Upper lobe of right lung (tissue), 1 donor: ENCODE results near the gene DPH5. TPM values are rescaled to one million over a fixed set of nuclear protein-coding genes. Genes with fewer than 3 reads are reported as not detected.
"Not testable (repeated sequence)": the region's sequence is repeated elsewhere in the genome, so short reads cannot be mapped to it uniquely, and the experiment has no call there.

ENCODE experiments used
- ATAC-seq: fragments of 200-7000 bp; cut with Tn5 transposase; one replicate; pipeline ENCODE4 v1.9.1; 2020; ENCODE audit warnings: mild to moderate bottlenecking, moderate library complexity
- DNase-seq: peaks from one replicate; pipeline ENCODE4 v3.0.0-alpha.2; 2020
- H3K27ac ChIP-seq: fragments of 200-600 bp; one replicate; pipeline ENCODE4 v1.8.0; 2022
- H3K27me3 ChIP-seq: fragments of 200-600 bp; one replicate; pipeline ENCODE4 v1.8.0; 2022; ENCODE audit warnings: mild to moderate bottlenecking
- H3K36me3 ChIP-seq: fragments of 200-600 bp; one replicate; pipeline ENCODE4 v1.8.0; 2022
- H3K4me1 ChIP-seq: fragments of 200-600 bp; one replicate; pipeline ENCODE4 v1.8.0; 2022
- H3K4me3 ChIP-seq: fragments of 200-600 bp; one replicate; pipeline ENCODE4 v1.8.0; 2022; ENCODE audit warnings: mild to moderate bottlenecking
- H3K9me3 ChIP-seq: fragments of 200-600 bp; one replicate; pipeline ENCODE4 v1.8.0; 2022
- CTCF ChIP-seq: fragments of 200-600 bp; IDR thresholded peaks from one replicate; pipeline ENCODE4 v1.8.0; 2022; ENCODE audit warnings: antibody characterized with exemption
- intact Hi-C: fragments of 100-400 bp; cut with DNase I; formaldehyde crosslinking; loops from one replicate; pipeline ENCODE4 v1.11.0; 2022
- total RNA-seq: library from RNA; stranded (reverse); fragmentation: NEBNext Ultra II Directional; extraction: Animal tissue kit (Norgen Biotek cat#: 25700); gene quantifications from one replicate; pipeline ENCODE4 v1.2.1, GENCODE V29; 2021
- donor health status: DM: no; HTN: yes; CAD: no; lungs with severe emphysema.

Gene DPH5
- total RNA-seq, 1 donor from 2014 or later = 23.8 TPM

GRCh38 chr1:100968621-100969020, 57.0 kb downstream of the DPH5 start:
- intact Hi-C loops = no loop called here
- no peak for DNase-seq
- Histone ChIP-seq H3K27me3 (no peaks in the 10 kb centered on the region), H3K9me3 (no peaks in the 10 kb centered on the region), H3K27ac (no peak overlapping the region), H3K36me3 (peaks cover 21% of the 10 kb centered on the region), H3K4me3 (no peak overlapping the region), H3K4me1 (no peaks in the 10 kb centered on the region)
- TF ChIP-seq CTCF = no peak
- ATAC-seq = no peak

GRCh38 chr1:100960098-100960497, 65.5 kb downstream of the DPH5 start:
- no peak overlapping the region for H3K27ac ChIP-seq
- DNase-seq = no peak
- no peaks in the 10 kb centered on the region for H3K9me3 ChIP-seq
- no peak for ATAC-seq
- intact Hi-C loops = no loop called here
- H3K4me1 ChIP-seq = no peaks in the 10 kb centered on the region
- no peaks in the 10 kb centered on the region for H3K36me3 ChIP-seq
- no peak for TF ChIP-seq CTCF
- H3K27me3 ChIP-seq = no peaks in the 10 kb centered on the region
- H3K4me3 ChIP-seq = no peak overlapping the region

- DNase-seq (no peak), ATAC-seq (no peak)
- no peak overlapping the region for H3K4me3 ChIP-seq
- H3K27ac ChIP-seq = no peak overlapping the region
- TF ChIP-seq CTCF = no peak
- H3K4me1 ChIP-seq = no peaks in the 10 kb centered on the region
- intact Hi-C loops = no loop called here
- H3K27me3 ChIP-seq = no peaks in the 10 kb centered on the region
- H3K36me3 ChIP-seq = no peaks in the 10 kb centered on the region
- no peaks in the 10 kb centered on the region for H3K9me3 ChIP-seq
These were observed 66.0 kb downstream of the DPH5 start for GRCh38 chr1:100959502-100960060.

GRCh38 chr1:100955322-100955721, 70.3 kb downstream of the DPH5 start:
- H3K36me3 ChIP-seq = no peaks in the 10 kb centered on the region
- no peaks in the 10 kb centered on the region for H3K27me3 ChIP-seq
- TF ChIP-seq CTCF = no peak
- intact Hi-C loops = no loop called here
- H3K4me1 ChIP-seq = no peaks in the 10 kb centered on the region
- no peak overlapping the region for H3K4me3 ChIP-seq
- H3K9me3 ChIP-seq = no peaks in the 10 kb centered on the region
- no peak overlapping the region for H3K27ac ChIP-seq
- ATAC-seq = no peak
- no peak for DNase-seq

GRCh38 chr1:100953960-100954730, 71.4 kb downstream of the DPH5 start:
- intact Hi-C loops = no loop called here
- Histone ChIP-seq H3K4me3 (no peak overlapping the region), H3K27ac (no peak overlapping the region), H3K36me3 (no peaks in the 10 kb centered on the region), H3K4me1 (peaks cover 9% of the 10 kb centered on the region), H3K9me3 (no peaks in the 10 kb centered on the region), H3K27me3 (no peaks in the 10 kb centered on the region)
- TF ChIP-seq CTCF = no peak
- DNase-seq = no peak
- no peak for ATAC-seq

GRCh38 chr1:100952970-100953369, 72.6 kb downstream of the DPH5 start:
- H3K36me3 ChIP-seq, intact Hi-C loops, H3K4me3 ChIP-seq, ATAC-seq, DNase-seq, H3K27ac ChIP-seq, H3K9me3 ChIP-seq, H3K27me3 ChIP-seq: not testable (repeated sequence)
- H3K4me1 ChIP-seq = peaks cover 16% of the 10 kb centered on the region
